Right lobe of liver (tissue), 4 donors: ENCODE measurements around the gene DENND1B.

ENCODE experiments used
- POLR2A ChIP-seq: fragments of 450-650 bp; IDR thresholded peaks from one replicate; pipeline ENCODE4 v1.6.1; 2017; ENCODE audit warnings: antibody characterized with exemption, mild to moderate bottlenecking
- TF ChIP-seq, protein P1 (sequence below), 4 donors: fragments of 200-600 bp in 3 of 4; fragments of 450-650 bp in 1 of 4; IDR thresholded peaks; one replicate each; pipeline versions ENCODE4 v1.5.1 to v1.8.0; 2016 to 2022; ENCODE audit warnings: antibody characterized with exemption in 4 of 4, mild to moderate bottlenecking in 2 of 4
- donor health status: DM: no; HTN: no; CAD: no.
- donor health status: DM: no; HTN: no; CAD: no.
- donor health status: DM: no; HTN: yes; CAD: no.

DNA sequence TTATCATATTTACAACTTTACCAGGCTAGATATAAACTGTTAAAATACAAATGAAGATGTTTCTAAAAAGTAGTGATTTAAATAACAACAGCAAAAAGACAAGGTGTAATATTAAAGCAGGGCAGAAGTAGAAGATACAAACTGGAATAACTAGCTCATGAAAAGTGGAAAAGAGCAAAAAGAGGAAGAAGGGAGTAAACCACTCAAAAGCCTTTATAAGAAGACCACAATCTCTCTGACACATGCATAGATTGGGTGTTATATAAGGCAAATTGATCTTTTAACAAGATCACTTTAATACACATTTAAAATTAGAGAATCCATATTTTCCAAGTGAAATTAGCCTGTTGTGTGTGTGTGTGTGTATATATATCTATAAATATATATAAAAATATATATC lies 5.0 kb downstream of the DENND1B start:
- TF ChIP-seq, protein P1, sequence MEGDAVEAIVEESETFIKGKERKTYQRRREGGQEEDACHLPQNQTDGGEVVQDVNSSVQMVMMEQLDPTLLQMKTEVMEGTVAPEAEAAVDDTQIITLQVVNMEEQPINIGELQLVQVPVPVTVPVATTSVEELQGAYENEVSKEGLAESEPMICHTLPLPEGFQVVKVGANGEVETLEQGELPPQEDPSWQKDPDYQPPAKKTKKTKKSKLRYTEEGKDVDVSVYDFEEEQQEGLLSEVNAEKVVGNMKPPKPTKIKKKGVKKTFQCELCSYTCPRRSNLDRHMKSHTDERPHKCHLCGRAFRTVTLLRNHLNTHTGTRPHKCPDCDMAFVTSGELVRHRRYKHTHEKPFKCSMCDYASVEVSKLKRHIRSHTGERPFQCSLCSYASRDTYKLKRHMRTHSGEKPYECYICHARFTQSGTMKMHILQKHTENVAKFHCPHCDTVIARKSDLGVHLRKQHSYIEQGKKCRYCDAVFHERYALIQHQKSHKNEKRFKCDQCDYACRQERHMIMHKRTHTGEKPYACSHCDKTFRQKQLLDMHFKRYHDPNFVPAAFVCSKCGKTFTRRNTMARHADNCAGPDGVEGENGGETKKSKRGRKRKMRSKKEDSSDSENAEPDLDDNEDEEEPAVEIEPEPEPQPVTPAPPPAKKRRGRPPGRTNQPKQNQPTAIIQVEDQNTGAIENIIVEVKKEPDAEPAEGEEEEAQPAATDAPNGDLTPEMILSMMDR (IDR thresholded peaks at IDR 0.05) = no peak
- TF ChIP-seq POLR2A = no peak
